A549 (cell line): ENCODE data around the gene STAT1. TPM values are rescaled to one million over a fixed set of nuclear protein-coding genes. Genes with fewer than 3 reads are reported as not detected.

ENCODE experiments used
- CEBPB ChIP-seq, 2 experiments: fragments of >200 bp in 1 of 2; sonication (Bioruptor Twin) in 1 of 2; formaldehyde crosslinking in 1 of 2; IDR thresholded peaks; 2 replicates each; pipeline ENCODE4 v1.6.1; 2012 to 2016
- CHD2 ChIP-seq: fragments of 150-350 bp; IDR thresholded peaks from 2 replicates; pipeline ENCODE4 v1.6.1; 2014; ENCODE audit warnings: low read length; ENCODE audit not compliant: partially characterized antibody
- EHMT2 ChIP-seq: fragments of 200-600 bp; sonication (generic); IDR thresholded peaks from 2 replicates; pipeline ENCODE4 v1.6.1; 2016; ENCODE audit warnings: antibody characterized with exemption, low read depth, mild to moderate bottlenecking, moderate library complexity
- ESRRA ChIP-seq: fragments of 150-350 bp; IDR thresholded peaks from 2 replicates; pipeline ENCODE4 v1.6.1; 2014; ENCODE audit warnings: mild to moderate bottlenecking, low read length, borderline replicate concordance
- GATA3 ChIP-seq: IDR thresholded peaks from 2 replicates; pipeline ENCODE4 v1.6.1; 2012; ENCODE audit warnings: borderline replicate concordance
- HES2 ChIP-seq: fragments of >200 bp; sonication (Bioruptor Twin); formaldehyde crosslinking; IDR thresholded peaks from 2 replicates; pipeline ENCODE4 v1.6.1; 2016
- HOXA7 ChIP-seq: fragments of 250-450 bp; sonication (Bioruptor Pico); IDR thresholded peaks from 2 replicates; pipeline ENCODE4 v1.5.0; 2020; ENCODE audit warnings: mild to moderate bottlenecking, moderate library complexity
- HOXB5 ChIP-seq: fragments of 250-450 bp; sonication (Bioruptor Pico); IDR thresholded peaks from 2 replicates; pipeline ENCODE4 v1.5.0; 2020; ENCODE audit warnings: mild to moderate bottlenecking, moderate library complexity
- POLR2AphosphoS2 ChIP-seq: conservative IDR thresholded peaks from 2 replicates; pipeline ENCODE4 v1.6.1; 2012; ENCODE audit warnings: low read length, improper control_type of control experiment, inconsistent platforms
- REST ChIP-seq: fragments of 200-600 bp; sonication (generic); IDR thresholded peaks from 2 replicates; pipeline ENCODE4 v1.6.1; 2016; ENCODE audit warnings: antibody characterized with exemption, mild to moderate bottlenecking, moderate library complexity
- RFX5 ChIP-seq: fragments of 450-650 bp; IDR thresholded peaks from 2 replicates; pipeline ENCODE4 v1.7.1; 2014; ENCODE audit warnings: antibody characterized with exemption, mild to moderate bottlenecking, moderate library complexity
- SMC3 ChIP-seq: fragments of >200 bp; sonication (Bioruptor Twin); formaldehyde crosslinking; IDR thresholded peaks from 3 replicates; pipeline ENCODE4 v1.6.1; 2018; ENCODE audit warnings: inconsistent platforms
- TFCP2L1 ChIP-seq: fragments of 250-450 bp; sonication (Bioruptor Pico); IDR thresholded peaks from 2 replicates; pipeline ENCODE4 v1.5.0; 2021; ENCODE audit warnings: mild to moderate bottlenecking
- ZNF302 ChIP-seq: fragments of 250-450 bp; sonication (Bioruptor Pico); IDR thresholded peaks from 2 replicates; pipeline ENCODE4 v1.9.0; 2021; ENCODE audit warnings: inconsistent platforms, mild to moderate bottlenecking, moderate library complexity
- ZSCAN20 ChIP-seq: fragments of 250-450 bp; sonication (Bioruptor Pico); IDR thresholded peaks from 2 replicates; pipeline ENCODE4 v1.8.0; 2022; ENCODE audit warnings: mild to moderate bottlenecking, moderate library complexity
- polyA plus RNA-seq, 4 experiments: library from polyadenylated mRNA; depleted of rRNA in 3 of 4; stranded (reverse); fragments of >200 nt; fragmentation: RNase III in 1 of 4; extraction: RNeasy Plus Mini Kit Qiagen cat#74134 plus additional on column Dnase treatment in 1 of 4; gene quantifications; 2 replicates in 3 of 4; 3 replicates in 1 of 4; pipeline ENCODE4 v1.2.3, GENCODE V29; 2011 to 2017
- TF ChIP-seq, protein P1 (sequence below): fragments of 450-650 bp; IDR thresholded peaks from 2 replicates; pipeline ENCODE4 v1.6.1; 2014; ENCODE audit warnings: antibody characterized with exemption
- TF ChIP-seq, protein P2 (sequence below): IDR thresholded peaks from 2 replicates; pipeline ENCODE4 v1.6.1; 2012
- TF ChIP-seq, protein P3 (sequence below): fragments of >200 bp; sonication (Bioruptor Twin); formaldehyde crosslinking; IDR thresholded peaks from 3 replicates; pipeline ENCODE4 v1.6.1; 2016
- TF ChIP-seq, protein P4 (sequence below): fragments of 250-450 bp; sonication (Bioruptor Pico); IDR thresholded peaks from 2 replicates; pipeline ENCODE4 v1.5.0; 2021; ENCODE audit warnings: mild to moderate bottlenecking, moderate library complexity, borderline replicate concordance

STAT1 gene
- polyA plus RNA-seq, 2 of the 4 experiments (the other 2 are of a cell fraction), result 105 to 182 TPM

DNA sequence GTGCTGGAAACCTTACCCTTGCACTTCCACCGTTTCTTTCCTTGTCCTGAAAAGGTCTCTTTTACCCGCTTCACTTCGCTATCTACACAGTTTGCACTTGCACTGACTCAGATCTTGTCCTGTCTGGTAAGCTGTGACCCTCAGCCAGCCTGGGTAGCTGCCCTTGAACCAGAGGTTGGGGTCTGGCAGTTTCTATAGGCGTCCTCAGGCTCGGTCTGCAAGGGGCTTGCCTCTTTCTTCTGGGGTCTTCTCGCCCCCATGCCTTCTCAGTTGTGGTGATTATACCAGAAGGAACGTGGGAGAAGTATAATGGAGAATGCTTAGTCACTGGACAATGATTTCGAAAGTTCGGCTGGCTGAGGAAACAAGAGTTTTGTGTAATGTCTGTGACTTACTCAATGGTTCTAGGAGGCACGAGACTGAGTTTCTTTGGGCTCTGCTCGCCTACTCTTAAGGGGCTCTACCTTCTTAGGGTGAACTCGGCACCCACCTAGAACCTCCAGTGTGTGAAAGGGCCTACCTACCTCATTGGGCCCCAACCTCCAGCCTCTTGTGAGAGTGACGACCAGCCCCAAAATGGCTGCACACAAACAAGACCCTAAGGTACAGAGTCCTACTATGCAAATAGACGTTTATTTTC lies 6.9 kb upstream of the STAT1 start (continued):
- TF ChIP-seq ZNF302 (CRISPR knock-in tag) (no peak), POLR2AphosphoS2 (no peak), SMC3 (no peak), EHMT2 (no peak), HOXA7 (CRISPR knock-in tag) (no peak; the same call in 1 of the 2 replicates), ESRRA (no peak), CHD2 (no peak), HOXB5 (CRISPR knock-in tag) (no peak), CEBPB (IDR thresholded peaks at IDR 0.05) (peak; percentile 77 to 88), REST (no peak), ZSCAN20 (no peak), RFX5 (no peak), GATA3 (no peak), HES2 (peak; percentile 80; the same call in 1 of the 2 replicates), TFCP2L1 (CRISPR knock-in tag) (peak; percentile 64; the same call in 1 of the 2 replicates)
- TF ChIP-seq, protein P1, sequence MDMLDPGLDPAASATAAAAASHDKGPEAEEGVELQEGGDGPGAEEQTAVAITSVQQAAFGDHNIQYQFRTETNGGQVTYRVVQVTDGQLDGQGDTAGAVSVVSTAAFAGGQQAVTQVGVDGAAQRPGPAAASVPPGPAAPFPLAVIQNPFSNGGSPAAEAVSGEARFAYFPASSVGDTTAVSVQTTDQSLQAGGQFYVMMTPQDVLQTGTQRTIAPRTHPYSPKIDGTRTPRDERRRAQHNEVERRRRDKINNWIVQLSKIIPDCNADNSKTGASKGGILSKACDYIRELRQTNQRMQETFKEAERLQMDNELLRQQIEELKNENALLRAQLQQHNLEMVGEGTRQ, result no peak
- TF ChIP-seq, protein P2, sequence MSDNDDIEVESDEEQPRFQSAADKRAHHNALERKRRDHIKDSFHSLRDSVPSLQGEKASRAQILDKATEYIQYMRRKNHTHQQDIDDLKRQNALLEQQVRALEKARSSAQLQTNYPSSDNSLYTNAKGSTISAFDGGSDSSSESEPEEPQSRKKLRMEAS, result no peak; the same call in 1 of the 2 replicates
- TF ChIP-seq, protein P3, sequence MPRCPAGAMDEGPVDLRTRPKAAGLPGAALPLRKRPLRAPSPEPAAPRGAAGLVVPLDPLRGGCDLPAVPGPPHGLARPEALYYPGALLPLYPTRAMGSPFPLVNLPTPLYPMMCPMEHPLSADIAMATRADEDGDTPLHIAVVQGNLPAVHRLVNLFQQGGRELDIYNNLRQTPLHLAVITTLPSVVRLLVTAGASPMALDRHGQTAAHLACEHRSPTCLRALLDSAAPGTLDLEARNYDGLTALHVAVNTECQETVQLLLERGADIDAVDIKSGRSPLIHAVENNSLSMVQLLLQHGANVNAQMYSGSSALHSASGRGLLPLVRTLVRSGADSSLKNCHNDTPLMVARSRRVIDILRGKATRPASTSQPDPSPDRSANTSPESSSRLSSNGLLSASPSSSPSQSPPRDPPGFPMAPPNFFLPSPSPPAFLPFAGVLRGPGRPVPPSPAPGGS, result no peak; the same call in 2 of the 3 replicates
- TF ChIP-seq, protein P4, sequence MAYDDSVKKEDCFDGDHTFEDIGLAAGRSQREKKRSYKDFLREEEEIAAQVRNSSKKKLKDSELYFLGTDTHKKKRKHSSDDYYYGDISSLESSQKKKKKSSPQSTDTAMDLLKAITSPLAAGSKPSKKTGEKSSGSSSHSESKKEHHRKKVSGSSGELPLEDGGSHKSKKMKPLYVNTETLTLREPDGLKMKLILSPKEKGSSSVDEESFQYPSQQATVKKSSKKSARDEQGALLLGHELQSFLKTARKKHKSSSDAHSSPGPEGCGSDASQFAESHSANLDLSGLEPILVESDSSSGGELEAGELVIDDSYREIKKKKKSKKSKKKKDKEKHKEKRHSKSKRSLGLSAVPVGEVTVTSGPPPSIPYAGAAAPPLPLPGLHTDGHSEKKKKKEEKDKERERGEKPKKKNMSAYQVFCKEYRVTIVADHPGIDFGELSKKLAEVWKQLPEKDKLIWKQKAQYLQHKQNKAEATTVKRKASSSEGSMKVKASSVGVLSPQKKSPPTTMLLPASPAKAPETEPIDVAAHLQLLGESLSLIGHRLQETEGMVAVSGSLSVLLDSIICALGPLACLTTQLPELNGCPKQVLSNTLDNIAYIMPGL (CRISPR knock-in tag), result no peak
